HL-60 (cell line): ENCODE results near the gene SPCS2.
"Not testable (repeated sequence)": the region's sequence is repeated elsewhere in the genome, so short reads cannot be mapped to it uniquely, and the experiment has no call there.

ENCODE experiments used
- DNase-seq, 2 experiments: peaks; one replicate each; pipeline ENCODE4 v3.0.0-alpha.2; 2010 to 2020; ENCODE audit warnings: low read depth in 1 of 2, low spot score in 1 of 2
- H3K27ac ChIP-seq: fragments of 250-450 bp; sonication (Bioruptor Pico); replicated peaks from 2 replicates; pipeline ENCODE4 v1.5.1; 2020; ENCODE audit warnings: mild to moderate bottlenecking, moderate library complexity
- H3K27me3 ChIP-seq: fragments of 250-450 bp; sonication (Bioruptor Pico); 2 replicates; pipeline ENCODE4 v1.5.1; 2021; ENCODE audit warnings: mild to moderate bottlenecking, moderate library complexity; ENCODE audit not compliant: insufficient read depth, poor library complexity, severe bottlenecking
- H3K4me3 ChIP-seq: replicated peaks from 2 replicates; pipeline ENCODE4 v1.5.1; 2011; ENCODE audit warnings: mild to moderate bottlenecking, control low read depth, low read length; ENCODE audit not compliant: insufficient read depth
- GABPA ChIP-seq: IDR thresholded peaks from 2 replicates; pipeline ENCODE4 v1.6.1; 2012; ENCODE audit warnings: low read depth
- POLR2AphosphoS5 ChIP-seq: IDR thresholded peaks from 2 replicates; pipeline ENCODE4 v1.6.1; 2012; ENCODE audit warnings: low read depth
- SPI1 ChIP-seq: IDR thresholded peaks from 2 replicates; pipeline ENCODE4 v1.6.1; 2012; ENCODE audit warnings: low read depth, mild to moderate bottlenecking, borderline replicate concordance
- TF ChIP-seq, protein P1 (sequence below): IDR thresholded peaks from 2 replicates; pipeline ENCODE4 v1.6.1; 2012; ENCODE audit warnings: low read depth; ENCODE audit not compliant: insufficient replicate concordance
- TF ChIP-seq, protein P2 (sequence below): IDR thresholded peaks from one replicate; pipeline ENCODE4 v1.5.1; 2011; ENCODE audit warnings: low read length, control low read depth, inconsistent platforms; ENCODE audit not compliant: insufficient read depth

Gene SPCS2

DNA sequence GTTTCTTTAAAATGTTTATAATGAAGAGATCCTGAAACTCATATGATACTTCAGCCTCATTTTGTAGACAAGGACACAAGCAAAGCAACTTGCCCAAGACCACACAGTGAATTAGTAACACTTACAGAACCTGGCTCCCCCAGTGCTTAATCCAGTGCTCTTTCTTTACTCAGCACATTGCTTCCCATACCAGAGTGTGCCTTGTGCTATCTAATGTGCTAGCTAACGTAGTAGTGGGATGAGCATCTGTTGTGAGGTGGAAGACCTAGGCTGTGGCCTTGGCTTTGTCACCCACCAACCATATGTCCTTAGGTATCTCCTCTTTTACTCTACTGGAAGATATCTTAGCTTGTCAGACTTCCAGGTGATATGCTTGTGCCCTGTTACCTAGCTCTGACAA lies 5.1 kb downstream of the SPCS2 start:
- H3K4me3 ChIP-seq = no peak overlapping the region
- no peak for DNase-seq
- TF ChIP-seq SPI1 = no peak
- TF ChIP-seq, protein P1, sequence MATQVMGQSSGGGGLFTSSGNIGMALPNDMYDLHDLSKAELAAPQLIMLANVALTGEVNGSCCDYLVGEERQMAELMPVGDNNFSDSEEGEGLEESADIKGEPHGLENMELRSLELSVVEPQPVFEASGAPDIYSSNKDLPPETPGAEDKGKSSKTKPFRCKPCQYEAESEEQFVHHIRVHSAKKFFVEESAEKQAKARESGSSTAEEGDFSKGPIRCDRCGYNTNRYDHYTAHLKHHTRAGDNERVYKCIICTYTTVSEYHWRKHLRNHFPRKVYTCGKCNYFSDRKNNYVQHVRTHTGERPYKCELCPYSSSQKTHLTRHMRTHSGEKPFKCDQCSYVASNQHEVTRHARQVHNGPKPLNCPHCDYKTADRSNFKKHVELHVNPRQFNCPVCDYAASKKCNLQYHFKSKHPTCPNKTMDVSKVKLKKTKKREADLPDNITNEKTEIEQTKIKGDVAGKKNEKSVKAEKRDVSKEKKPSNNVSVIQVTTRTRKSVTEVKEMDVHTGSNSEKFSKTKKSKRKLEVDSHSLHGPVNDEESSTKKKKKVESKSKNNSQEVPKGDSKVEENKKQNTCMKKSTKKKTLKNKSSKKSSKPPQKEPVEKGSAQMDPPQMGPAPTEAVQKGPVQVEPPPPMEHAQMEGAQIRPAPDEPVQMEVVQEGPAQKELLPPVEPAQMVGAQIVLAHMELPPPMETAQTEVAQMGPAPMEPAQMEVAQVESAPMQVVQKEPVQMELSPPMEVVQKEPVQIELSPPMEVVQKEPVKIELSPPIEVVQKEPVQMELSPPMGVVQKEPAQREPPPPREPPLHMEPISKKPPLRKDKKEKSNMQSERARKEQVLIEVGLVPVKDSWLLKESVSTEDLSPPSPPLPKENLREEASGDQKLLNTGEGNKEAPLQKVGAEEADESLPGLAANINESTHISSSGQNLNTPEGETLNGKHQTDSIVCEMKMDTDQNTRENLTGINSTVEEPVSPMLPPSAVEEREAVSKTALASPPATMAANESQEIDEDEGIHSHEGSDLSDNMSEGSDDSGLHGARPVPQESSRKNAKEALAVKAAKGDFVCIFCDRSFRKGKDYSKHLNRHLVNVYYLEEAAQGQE = no peak
- TF ChIP-seq GABPA = no peak

DNA sequence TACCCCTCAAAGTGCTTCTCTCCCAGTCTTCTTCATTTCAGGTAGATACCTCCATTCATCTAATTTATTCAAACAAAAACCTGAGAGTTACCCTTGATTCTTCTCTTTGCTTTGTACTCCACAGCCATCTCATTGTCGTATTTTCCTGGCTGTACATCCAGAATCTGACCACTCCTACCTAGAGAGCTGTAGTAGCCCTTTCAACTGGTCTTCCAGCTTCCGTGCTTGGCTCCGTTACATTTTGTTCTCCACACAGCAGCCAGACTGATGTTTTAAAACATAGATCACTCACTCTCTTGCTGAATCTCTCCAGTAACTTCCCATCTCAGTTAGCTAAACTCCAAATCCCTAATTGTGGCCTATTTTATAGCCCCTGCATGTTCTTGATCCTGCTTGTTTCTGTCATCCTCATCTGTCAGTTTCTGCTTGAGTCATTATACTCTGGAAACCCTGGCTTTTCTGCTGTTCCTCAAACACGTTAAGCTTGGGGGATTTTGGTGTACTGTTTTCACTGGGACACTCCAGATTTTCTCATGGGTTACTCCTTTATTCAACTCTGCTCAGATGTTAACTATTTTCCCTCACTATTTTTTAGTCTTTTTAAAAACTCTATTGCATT lies 7.4 kb downstream of the SPCS2 start:
- H3K27ac ChIP-seq = no peak overlapping the region
- TF ChIP-seq POLR2AphosphoS5 = no peak
- TF ChIP-seq, protein P1 = no peak
- TF ChIP-seq, protein P2, sequence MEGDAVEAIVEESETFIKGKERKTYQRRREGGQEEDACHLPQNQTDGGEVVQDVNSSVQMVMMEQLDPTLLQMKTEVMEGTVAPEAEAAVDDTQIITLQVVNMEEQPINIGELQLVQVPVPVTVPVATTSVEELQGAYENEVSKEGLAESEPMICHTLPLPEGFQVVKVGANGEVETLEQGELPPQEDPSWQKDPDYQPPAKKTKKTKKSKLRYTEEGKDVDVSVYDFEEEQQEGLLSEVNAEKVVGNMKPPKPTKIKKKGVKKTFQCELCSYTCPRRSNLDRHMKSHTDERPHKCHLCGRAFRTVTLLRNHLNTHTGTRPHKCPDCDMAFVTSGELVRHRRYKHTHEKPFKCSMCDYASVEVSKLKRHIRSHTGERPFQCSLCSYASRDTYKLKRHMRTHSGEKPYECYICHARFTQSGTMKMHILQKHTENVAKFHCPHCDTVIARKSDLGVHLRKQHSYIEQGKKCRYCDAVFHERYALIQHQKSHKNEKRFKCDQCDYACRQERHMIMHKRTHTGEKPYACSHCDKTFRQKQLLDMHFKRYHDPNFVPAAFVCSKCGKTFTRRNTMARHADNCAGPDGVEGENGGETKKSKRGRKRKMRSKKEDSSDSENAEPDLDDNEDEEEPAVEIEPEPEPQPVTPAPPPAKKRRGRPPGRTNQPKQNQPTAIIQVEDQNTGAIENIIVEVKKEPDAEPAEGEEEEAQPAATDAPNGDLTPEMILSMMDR = no peak
- no peak for TF ChIP-seq GABPA
- no peak for TF ChIP-seq SPI1
- no peak for DNase-seq
- H3K27me3 ChIP-seq = no peaks in the 10 kb centered on the region
- H3K4me3 ChIP-seq = no peak overlapping the region

More for the DNA sequence above, 5.1 kb downstream of the SPCS2 start:
- Histone ChIP-seq H3K27ac (no peak overlapping the region), H3K27me3 (no peaks in the 10 kb centered on the region)

DNA sequence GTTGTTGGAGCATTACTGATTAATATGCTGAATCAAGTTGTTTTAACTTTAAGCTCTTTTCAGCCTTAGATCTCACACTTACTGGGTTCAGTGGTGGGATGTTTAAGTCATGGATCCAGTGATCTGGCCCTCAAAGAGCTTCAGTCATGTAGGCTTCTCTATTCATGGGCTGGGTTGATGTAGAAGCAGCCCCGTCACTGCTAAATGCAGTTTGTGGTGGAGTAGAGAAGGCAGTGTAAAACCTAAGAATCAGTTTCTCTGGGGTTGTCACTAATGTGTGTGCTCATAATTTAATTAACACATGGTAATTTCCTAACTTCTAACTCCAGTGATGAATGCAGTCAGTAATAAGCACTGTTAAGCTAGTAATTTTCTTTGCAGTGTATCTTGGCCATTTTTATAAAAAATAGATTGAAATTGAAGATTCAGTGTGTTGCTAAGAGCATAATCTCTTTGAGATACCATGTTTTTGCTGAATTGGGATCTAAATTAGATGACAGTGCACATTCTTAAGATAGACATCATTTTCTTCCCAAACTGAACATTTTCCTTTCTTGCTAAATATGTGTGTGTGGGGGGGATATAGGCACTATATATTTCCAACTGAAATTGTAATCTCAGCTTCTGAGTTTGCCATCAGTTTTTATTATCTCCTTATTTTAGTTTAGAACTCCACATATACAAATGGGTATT lies 9.0 kb downstream of the SPCS2 start:
- TF ChIP-seq POLR2AphosphoS5 (no peak), SPI1 (no peak), GABPA (no peak)
- TF ChIP-seq, protein P2 = no peak
- TF ChIP-seq, protein P1 = no peak
- Histone ChIP-seq H3K4me3 (no peak overlapping the region), H3K27ac (no peak overlapping the region), H3K27me3 (no peaks in the 10 kb centered on the region)
- DNase-seq = no peak

DNA sequence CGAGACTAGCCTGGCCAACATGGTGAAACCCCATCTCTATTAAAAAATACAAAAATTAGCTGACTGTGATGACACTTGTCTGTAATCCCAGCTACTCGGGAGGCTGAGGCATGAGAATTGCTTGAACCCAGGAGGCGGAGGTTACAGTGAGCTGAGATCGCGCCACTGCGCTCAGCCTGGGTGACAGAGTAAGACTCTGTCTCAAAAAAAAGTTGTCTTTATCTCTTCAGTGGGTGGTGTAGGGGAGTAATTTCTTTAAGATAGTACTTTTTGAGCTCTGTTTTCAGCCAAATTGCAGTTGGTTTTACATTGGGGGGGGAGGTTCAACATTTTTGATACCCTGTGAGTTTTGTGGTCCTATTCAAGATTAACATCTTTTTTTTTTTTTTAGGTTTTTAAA lies 11.1 kb downstream of the SPCS2 start:
- H3K27me3 ChIP-seq, DNase-seq, H3K27ac ChIP-seq, H3K4me3 ChIP-seq: not testable (repeated sequence)
